Neural progenitor cell (in vitro differentiated cells): ENCODE measurements around the gene MOB4. TPM values are rescaled to one million over a fixed set of nuclear protein-coding genes. Genes with fewer than 3 reads are reported as not detected.
"Not testable (repeated sequence)": the region's sequence is repeated elsewhere in the genome, so short reads cannot be mapped to it uniquely, and the experiment has no call there.

Source experiments
- DNase-seq: peaks from one replicate; pipeline ENCODE4 v3.0.0-alpha.2; 2016; ENCODE audit warnings: low spot score
- H2AFZ ChIP-seq: fragments of 200-600 bp; sonication (generic); replicated peaks from 2 replicates; pipeline ENCODE4 v1.6.1; 2016; ENCODE audit warnings: antibody characterized with exemption
- H3F3A ChIP-seq: fragments of 200-600 bp; sonication (generic); 2 replicates; pipeline ENCODE4 v1.6.1; 2016; ENCODE audit warnings: antibody characterized with exemption, low read depth
- H3K27ac ChIP-seq: fragments of 200-600 bp; sonication (generic); 2 replicates; pipeline ENCODE4 v1.5.1; 2016; ENCODE audit warnings: mild to moderate bottlenecking
- H3K27me3 ChIP-seq: fragments of 200-600 bp; sonication (generic); 2 replicates; pipeline ENCODE4 v1.6.1; 2016; ENCODE audit warnings: mild to moderate bottlenecking, moderate library complexity
- H3K36me3 ChIP-seq: fragments of 200-600 bp; sonication (generic); 2 replicates; pipeline ENCODE4 v1.5.1; 2016
- H3K4me1 ChIP-seq: fragments of 200-600 bp; sonication (generic); 2 replicates; pipeline ENCODE4 v1.6.1; 2016; ENCODE audit warnings: mixed run types
- H3K4me2 ChIP-seq: fragments of 200-600 bp; sonication (generic); 2 replicates; pipeline ENCODE4 v1.6.1; 2016
- H3K4me3 ChIP-seq: fragments of 200-600 bp; sonication (generic); 2 replicates; pipeline ENCODE4 v1.5.1; 2016
- H3K79me2 ChIP-seq: fragments of 200-600 bp; sonication (generic); 2 replicates; pipeline ENCODE4 v1.6.1; 2016; ENCODE audit warnings: low read depth
- H3K9ac ChIP-seq: fragments of 200-600 bp; sonication (generic); 2 replicates; pipeline ENCODE4 v1.6.1; 2016
- H3K9me3 ChIP-seq: fragments of 200-600 bp; sonication (generic); 2 replicates; pipeline ENCODE4 v1.5.1; 2016; ENCODE audit warnings: low read depth
- H4K20me1 ChIP-seq: fragments of 200-600 bp; sonication (generic); 2 replicates; pipeline ENCODE4 v1.6.1; 2016; ENCODE audit warnings: low read depth
- H3K27ac Mint-ChIP-seq: 3 replicates; pipeline ENCODE4 v1.8.0; 2021; ENCODE audit warnings: mixed read lengths
- H3K27me3 Mint-ChIP-seq: 2 replicates; pipeline ENCODE4 v1.8.0; 2022; ENCODE audit warnings: low read depth, mild to moderate bottlenecking, inconsistent platforms, moderate library complexity, mixed read lengths; ENCODE audit not compliant: insufficient read depth
- H3K36me3 Mint-ChIP-seq: 3 replicates; pipeline ENCODE4 v1.8.0; 2021; ENCODE audit warnings: mixed read lengths
- H3K4me1 Mint-ChIP-seq: 3 replicates; pipeline ENCODE4 v1.8.0; 2021; ENCODE audit warnings: mixed read lengths
- H3K4me3 Mint-ChIP-seq: 3 replicates; pipeline ENCODE4 v1.8.0; 2021; ENCODE audit warnings: mild to moderate bottlenecking, moderate library complexity, mixed read lengths
- H3K9me3 Mint-ChIP-seq: 3 replicates; pipeline ENCODE4 v1.8.0; 2020; ENCODE audit warnings: mixed read lengths
- CTCF ChIP-seq: fragments of 200-600 bp; sonication (generic); IDR thresholded peaks from 2 replicates; pipeline ENCODE4 v1.5.1; 2017; ENCODE audit warnings: antibody characterized with exemption, mild to moderate bottlenecking
- EZH2 ChIP-seq: fragments of 200-600 bp; sonication (generic); IDR thresholded peaks from 2 replicates; pipeline ENCODE4 v1.6.1; 2017; ENCODE audit warnings: antibody characterized with exemption, mild to moderate bottlenecking, moderate library complexity
- EZH2phosphoT487 ChIP-seq: fragments of 200-600 bp; sonication (generic); IDR thresholded peaks from 2 replicates; pipeline ENCODE4 v1.6.1; 2017; ENCODE audit warnings: antibody characterized with exemption
- total RNA-seq: library from RNA; depleted of rRNA; stranded (reverse); fragments of >200 nt; gene quantifications from 2 replicates; pipeline ENCODE4 v1.2.3, GENCODE V29; 2015; ENCODE audit warnings: low replicate concordance

MOB4 gene
- total RNA-seq, 1 donor from 2014 or later: 76.7 TPM

- Histone ChIP-seq H3K27me3 (no peaks in the 10 kb centered on the region), H3K27ac (no peak overlapping the region), H4K20me1 (no peaks in the 10 kb centered on the region), H3K4me1 (no peaks in the 10 kb centered on the region), H3K4me2 (no peak overlapping the region), H3K9me3 (no peaks in the 10 kb centered on the region), H3K9ac (no peak overlapping the region), H3K79me2 (peaks cover 34% of the 10 kb centered on the region), H3K36me3 (peaks cover 16% of the 10 kb centered on the region), H2AFZ (no peak overlapping the region), H3K4me3 (no peak overlapping the region), H3F3A (peaks cover 4% of the 10 kb centered on the region)
- no peak for TF ChIP-seq EZH2phosphoT487
- no peak for TF ChIP-seq EZH2
- no peak for TF ChIP-seq CTCF
- no peaks in the 10 kb centered on the region for H3K4me1 Mint-ChIP-seq
- H3K36me3 Mint-ChIP-seq: peaks cover 36% of the 10 kb centered on the region
- no peak overlapping the region for H3K4me3 Mint-ChIP-seq
- no peaks in the 10 kb centered on the region for H3K27me3 Mint-ChIP-seq
- H3K27ac Mint-ChIP-seq: no peak overlapping the region
- no peaks in the 10 kb centered on the region for H3K9me3 Mint-ChIP-seq
- no peak for DNase-seq
Measured at GRCh38 chr2:197543206-197543605, 27.3 kb downstream of the MOB4 start.

DNA sequence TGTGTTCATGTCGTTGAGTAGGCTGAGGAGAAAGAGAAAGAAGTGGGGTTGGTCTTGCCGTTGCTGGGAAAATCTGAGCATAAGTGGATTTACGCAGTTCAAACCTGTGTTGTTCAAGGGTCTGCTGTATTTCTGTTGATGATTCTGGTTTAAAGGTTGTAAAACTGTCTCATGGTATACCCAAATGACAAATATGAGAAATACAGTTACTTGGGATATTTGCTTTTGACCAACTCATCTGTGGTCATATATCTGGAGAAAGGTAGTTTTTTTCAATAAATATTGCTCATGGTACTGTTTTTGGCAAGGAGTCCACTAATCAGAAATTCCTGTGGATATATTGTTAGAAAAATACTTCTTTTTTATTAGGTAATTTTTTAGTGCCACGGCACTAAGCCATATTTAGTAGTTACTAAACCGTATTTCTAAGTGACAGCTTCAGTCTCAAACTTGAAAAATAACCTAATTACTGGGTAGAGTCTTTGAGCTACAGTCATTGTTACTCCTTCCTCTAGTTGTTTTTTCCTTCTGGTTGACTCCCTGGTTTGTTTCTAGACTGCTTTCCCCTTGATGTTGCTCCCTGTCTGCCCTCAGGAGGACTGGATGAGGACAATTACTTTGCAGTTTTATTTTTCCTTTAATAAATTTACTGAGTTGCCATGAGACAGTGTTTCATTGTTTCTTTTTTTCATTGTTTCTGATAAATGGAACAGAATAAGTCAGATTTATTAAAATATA lies 31.5 kb downstream of the MOB4 start:
- no peaks in the 10 kb centered on the region for H4K20me1 ChIP-seq
- Mint-ChIP-seq H3K4me1 (no peaks in the 10 kb centered on the region), H3K9me3 (no peaks in the 10 kb centered on the region), H3K4me3 (no peak overlapping the region), H3K27ac (no peak overlapping the region), H3K36me3 (peaks cover 28% of the 10 kb centered on the region), H3K27me3 (no peaks in the 10 kb centered on the region)
- no peaks in the 10 kb centered on the region for H3K27me3 ChIP-seq
- TF ChIP-seq CTCF: no peak
- no peak for TF ChIP-seq EZH2
- TF ChIP-seq EZH2phosphoT487: no peak
- no peaks in the 10 kb centered on the region for H3K9me3 ChIP-seq
- H2AFZ ChIP-seq: no peak overlapping the region
- peaks cover 4% of the 10 kb centered on the region for H3F3A ChIP-seq
- peaks cover 9% of the 10 kb centered on the region for H3K79me2 ChIP-seq
- H3K4me1 ChIP-seq: no peaks in the 10 kb centered on the region
- no peak for DNase-seq
- no peak overlapping the region for H3K4me2 ChIP-seq
- H3K36me3 ChIP-seq: peaks cover 22% of the 10 kb centered on the region
- no peak overlapping the region for H3K27ac ChIP-seq
- no peak overlapping the region for H3K4me3 ChIP-seq
- no peak overlapping the region for H3K9ac ChIP-seq

GRCh38 chr2:197548582-197548981 lies 32.7 kb downstream of the MOB4 start:
- Histone ChIP-seq H2AFZ (no peak overlapping the region), H3K79me2 (peaks cover 9% of the 10 kb centered on the region), H3K4me1 (no peaks in the 10 kb centered on the region), H3K27me3 (no peaks in the 10 kb centered on the region), H3K9ac (no peak overlapping the region), H3K36me3 (peaks cover 22% of the 10 kb centered on the region), H3K27ac (no peak overlapping the region), H4K20me1 (no peaks in the 10 kb centered on the region), H3F3A (peaks cover 4% of the 10 kb centered on the region), H3K4me2 (no peak overlapping the region), H3K4me3 (no peak overlapping the region), H3K9me3 (no peaks in the 10 kb centered on the region)
- H3K27ac Mint-ChIP-seq: no peak overlapping the region
- TF ChIP-seq EZH2phosphoT487: no peak
- DNase-seq: no peak
- H3K27me3 Mint-ChIP-seq: no peaks in the 10 kb centered on the region
- H3K9me3 Mint-ChIP-seq: no peaks in the 10 kb centered on the region
- no peaks in the 10 kb centered on the region for H3K4me1 Mint-ChIP-seq
- H3K4me3 Mint-ChIP-seq: no peak overlapping the region
- H3K36me3 Mint-ChIP-seq: peaks cover 21% of the 10 kb centered on the region

GRCh38 chr2:197551260-197551659 lies 35.4 kb downstream of the MOB4 start:
- not testable (repeated sequence) for H3K4me1 ChIP-seq, H4K20me1 ChIP-seq, H3K27me3 Mint-ChIP-seq, H3F3A ChIP-seq, H3K27me3 ChIP-seq, H3K4me2 ChIP-seq, H2AFZ ChIP-seq, H3K4me3 Mint-ChIP-seq, DNase-seq, H3K9me3 ChIP-seq, H3K27ac ChIP-seq, H3K9ac ChIP-seq, H3K27ac Mint-ChIP-seq, H3K79me2 ChIP-seq, H3K4me1 Mint-ChIP-seq, H3K4me3 ChIP-seq, H3K9me3 Mint-ChIP-seq
- H3K36me3 ChIP-seq: peaks cover 22% of the 10 kb centered on the region
- H3K36me3 Mint-ChIP-seq: peaks cover 18% of the 10 kb centered on the region
